SK-N-SH (cell line): Measurements from ENCODE around the gene CBX3. TPM values are rescaled to one million over a fixed set of nuclear protein-coding genes. Genes with fewer than 3 reads are reported as not detected.

Experiments
- CTCF ChIA-PET: fragments of 300-600, 350-600 bp; formaldehyde crosslinking; extraction: SDS; loops from one replicate; lab custom pipeline; 2021; lab: Yijun Ruan, JAX
- POLR2A ChIA-PET: fragments of 350-600 bp; sonication (Branson Sonifier 250); formaldehyde crosslinking; extraction: SDS; loops from one replicate; lab custom pipeline; 2020; ENCODE audit warnings: antibody characterized with exemption, inconsistent platforms; lab: Yijun Ruan, JAX
- DNase-seq: peaks from one replicate; pipeline ENCODE4 v3.0.0; 2012
- H2AFZ ChIP-seq: fragments of 200-600 bp; sonication (generic); 2 replicates; pipeline ENCODE4 v1.8.1; 2016; ENCODE audit warnings: antibody characterized with exemption, mild to moderate bottlenecking, low read depth
- H3F3A ChIP-seq: fragments of 200-600 bp; sonication (generic); replicated peaks from 2 replicates; pipeline ENCODE3; 2016; ENCODE audit warnings: antibody characterized with exemption, mild to moderate bottlenecking; ENCODE audit not compliant: insufficient read depth
- H3K27ac ChIP-seq, 2 experiments: fragments of 200-500 bp in 1 of 2; fragments of 200-600 bp in 1 of 2; sonication (Bioruptor generic) in 1 of 2; sonication (generic), shearing (Covaris generic) in 1 of 2; 2 replicates each; pipeline versions ENCODE4 v1.5.1 to v1.6.1; 2014 to 2016; ENCODE audit warnings: low read depth in 2 of 2, inconsistent platforms in 1 of 2, low read length in 1 of 2, mild to moderate bottlenecking in 1 of 2, mixed read lengths in 1 of 2
- H3K27me3 ChIP-seq: fragments of 200-600 bp; sonication (generic), shearing (Covaris generic); 2 replicates; pipeline ENCODE4 v1.6.1; 2016; ENCODE audit warnings: mixed run types; ENCODE audit not compliant: insufficient read depth
- H3K36me3 ChIP-seq, 2 experiments: fragments of 200-500 bp in 1 of 2; fragments of 200-600 bp in 1 of 2; sonication (Bioruptor generic) in 1 of 2; sonication (generic) in 1 of 2; replicated peaks in 1 of 2; 2 replicates each; pipeline versions ENCODE3 to v1.5.1; 2014 to 2016; ENCODE audit warnings: low read length in 1 of 2, mild to moderate bottlenecking in 1 of 2; ENCODE audit not compliant: insufficient read depth in 2 of 2, control insufficient read depth in 1 of 2
- H3K4me1 ChIP-seq, 2 experiments: fragments of 200-500 bp in 1 of 2; fragments of 200-600 bp in 1 of 2; sonication (Bioruptor generic) in 1 of 2; sonication (generic), shearing (Covaris generic) in 1 of 2; 2 replicates each; pipeline versions ENCODE4 v1.5.1 to v1.6.1; 2014 to 2016; ENCODE audit warnings: low read depth in 1 of 2, low read length in 1 of 2, mixed run types in 1 of 2; ENCODE audit not compliant: insufficient read depth in 2 of 2, control insufficient read depth in 1 of 2
- H3K4me2 ChIP-seq: fragments of 200-600 bp; sonication (generic), shearing (Covaris generic); 2 replicates; pipeline ENCODE4 v1.6.1; 2017; ENCODE audit warnings: mixed run types
- H3K4me3 ChIP-seq, 2 experiments: fragments of 200-500 bp in 1 of 2; fragments of 200-600 bp in 1 of 2; sonication (Bioruptor generic) in 1 of 2; sonication (generic), shearing (Covaris generic) in 1 of 2; 2 replicates each; pipeline versions ENCODE4 v1.5.1 to v1.8.1; 2014 to 2016; ENCODE audit warnings: low read depth in 2 of 2, inconsistent platforms in 1 of 2, low read length in 1 of 2, mild to moderate bottlenecking in 1 of 2, mixed read lengths in 1 of 2, moderate library complexity in 1 of 2
- H3K79me2 ChIP-seq: fragments of 200-600 bp; sonication (generic); 2 replicates; pipeline ENCODE4 v1.8.1; 2017; ENCODE audit warnings: mild to moderate bottlenecking; ENCODE audit not compliant: insufficient read depth
- H3K9ac ChIP-seq: fragments of 200-600 bp; sonication (generic); 2 replicates; pipeline ENCODE4 v1.6.1; 2017; ENCODE audit warnings: mixed run types
- H3K9me2 ChIP-seq: fragments of 200-600 bp; sonication (generic); 2 replicates; pipeline ENCODE4 v1.6.1; 2017; ENCODE audit warnings: mixed run types
- H3K9me3 ChIP-seq: fragments of 200-600 bp; sonication (generic); 2 replicates; pipeline ENCODE4 v1.6.1; 2017; ENCODE audit warnings: mixed run types, mild to moderate bottlenecking, moderate library complexity
- H4K20me1 ChIP-seq: fragments of 200-600 bp; sonication (generic); 2 replicates; pipeline ENCODE4 v1.6.1; 2017; ENCODE audit warnings: mild to moderate bottlenecking, mixed run types; ENCODE audit not compliant: insufficient read depth
- CHD2 ChIP-seq: fragments of 150-350 bp; IDR thresholded peaks from 2 replicates; pipeline ENCODE4 v1.6.1; 2018; ENCODE audit warnings: low read length; ENCODE audit not compliant: partially characterized antibody
- ELF1 ChIP-seq: IDR thresholded peaks from 2 replicates; pipeline ENCODE4 v1.4.0; 2012
- EP300 ChIP-seq, 2 experiments: IDR thresholded peaks; 2 replicates each; pipeline versions ENCODE4 v1.4.0 to v1.6.1; 2012; ENCODE audit warnings: borderline replicate concordance in 1 of 2, low read depth in 1 of 2, low read length in 1 of 2
- FOXM1 ChIP-seq: IDR thresholded peaks from 2 replicates; pipeline ENCODE4 v1.4.0; 2012; ENCODE audit warnings: low read depth, mild to moderate bottlenecking
- GABPA ChIP-seq: IDR thresholded peaks from 2 replicates; pipeline ENCODE4 v1.4.0; 2012; ENCODE audit warnings: low read depth, mild to moderate bottlenecking
- GATA2 ChIP-seq: sonication (generic); formaldehyde crosslinking; IDR thresholded peaks from 2 replicates; pipeline ENCODE4 v1.5.0; 2020; ENCODE audit warnings: mild to moderate bottlenecking, missing genetic modification reagents
- MAX ChIP-seq: IDR thresholded peaks from 2 replicates; pipeline ENCODE4 v1.4.0; 2012; ENCODE audit warnings: low read depth
- NRF1 ChIP-seq: IDR thresholded peaks from 2 replicates; pipeline ENCODE4 v1.6.1; 2012; ENCODE audit warnings: low read depth, mild to moderate bottlenecking, low read length
- SIN3A ChIP-seq: IDR thresholded peaks from 2 replicates; pipeline ENCODE4 v1.6.1; 2012; ENCODE audit warnings: low read depth, mild to moderate bottlenecking, low read length, moderate library complexity, borderline replicate concordance
- TAF1 ChIP-seq: IDR thresholded peaks from 2 replicates; pipeline ENCODE4 v1.6.1; 2012; ENCODE audit warnings: low read depth, mild to moderate bottlenecking, low read length, moderate library complexity, borderline replicate concordance
- ZBTB33 ChIP-seq: IDR thresholded peaks from 2 replicates; pipeline ENCODE4 v1.4.0; 2012; ENCODE audit warnings: low read depth, borderline replicate concordance
- WGBS: methylation state at CpG from one replicate; pipeline ENCODE4 v1.1.6; 2017; ENCODE audit warnings: low lambda C conversion rate; 5-methylcytosine and 5-hydroxymethylcytosine counted together
- polyA plus RNA-seq, 3 experiments: library from polyadenylated mRNA; depleted of rRNA; stranded (reverse); fragments of >200 nt; gene quantifications; 2 replicates each; pipeline ENCODE4 v1.2.3, GENCODE V29; 2012
- TF ChIP-seq, protein P1 (sequence below): fragments of 150-350 bp; IDR thresholded peaks from 2 replicates; pipeline ENCODE4 v1.6.1; 2017; ENCODE audit warnings: antibody characterized with exemption, low read length, low read depth, borderline replicate concordance
- TF ChIP-seq, protein P2 (sequence below): IDR thresholded peaks from 2 replicates; pipeline ENCODE4 v1.4.0; 2012; ENCODE audit warnings: low read depth, borderline replicate concordance

CBX3 gene
- polyA plus RNA-seq, 1 of the 3 experiments (the other 2 are of a cell fraction) = 97.0 TPM

DNA sequence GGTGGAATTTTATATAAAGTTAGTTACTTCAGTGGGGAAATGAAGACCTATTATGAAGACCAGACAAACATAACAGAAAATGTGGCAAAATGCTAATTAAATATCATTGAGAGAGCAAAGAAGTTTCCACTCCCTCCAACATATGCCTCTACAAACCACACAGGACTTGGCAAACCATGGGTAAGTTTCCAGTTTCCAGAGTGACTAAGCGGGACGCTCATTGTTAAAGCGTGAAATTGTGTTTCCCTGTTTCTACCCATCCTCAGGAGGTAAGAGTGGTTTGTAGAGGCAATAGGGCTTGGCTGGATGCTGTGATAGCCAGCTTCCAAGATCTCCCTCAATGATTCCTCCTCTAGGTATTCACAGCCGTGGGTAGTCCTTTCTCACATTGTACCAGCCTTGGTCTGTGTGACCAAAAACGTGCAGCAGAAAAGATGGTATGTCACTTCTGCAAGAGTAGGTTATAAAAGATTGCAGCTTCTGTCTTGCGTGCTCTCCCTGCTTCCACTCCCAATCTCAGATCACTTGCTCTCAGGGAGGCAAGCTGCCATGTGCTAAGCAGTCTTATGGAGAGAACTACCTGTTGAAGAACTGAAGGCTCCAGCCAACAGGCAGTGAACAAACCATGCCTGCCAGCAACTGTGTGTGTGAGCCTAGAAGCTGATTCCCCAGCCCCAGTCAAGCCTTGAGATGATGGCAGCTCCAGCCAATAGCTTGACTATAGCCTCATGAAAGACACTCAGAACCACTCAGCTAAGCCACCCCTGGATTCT lies 35.7 kb downstream of the CBX3 start:
- Histone ChIP-seq H3K27me3 (0 out of 2 replicates have a peak, but pooled peaks cover 5% of the 10 kb centered on the region), H3K4me3 (no peak overlapping the region), H3K4me1 (no peaks in the 10 kb centered on the region), H3K36me3 (no peaks in the 10 kb centered on the region), H2AFZ (no peak overlapping the region), H4K20me1 (no peaks in the 10 kb centered on the region), H3F3A (no peaks in the 10 kb centered on the region), H3K27ac (no peak overlapping the region), H3K9me3 (no peaks in the 10 kb centered on the region), H3K79me2 (no peaks in the 10 kb centered on the region), H3K9ac (no peak overlapping the region), H3K9me2 (no peaks in the 10 kb centered on the region), H3K4me2 (no peak overlapping the region)
- 64% methylated on average over 6 of the region's 6 CpGs for WGBS
- CTCF ChIA-PET = interaction anchor here (0.6 to 1.4 kb wide), 2 partner anchors 128 to 977 kb away, joined by 3 to 4 read pairs; no protein-coding TSS in a partner anchor
- POLR2A ChIA-PET = no interaction called here
- TF ChIP-seq GATA2 (CRISPR knock-in tag) (no peak), MAX (no peak), ELF1 (no peak)
- TF ChIP-seq, all 33 proteins: peak for 0
- DNase-seq = no peak

- 45% methylated on average over 3 of the region's 3 CpGs for WGBS
- Histone ChIP-seq H3K4me2 (no peak overlapping the region), H3K79me2 (no peaks in the 10 kb centered on the region), H3K36me3 (no peaks in the 10 kb centered on the region), H3K27me3 (0 out of 2 replicates have a peak, but pooled peaks cover 5% of the 10 kb centered on the region), H3K27ac (no peak overlapping the region), H3F3A (no peaks in the 10 kb centered on the region), H4K20me1 (no peaks in the 10 kb centered on the region), H3K9ac (no peak overlapping the region), H3K4me3 (no peak overlapping the region), H3K4me1 (no peaks in the 10 kb centered on the region), H2AFZ (no peak overlapping the region), H3K9me3 (no peaks in the 10 kb centered on the region), H3K9me2 (no peaks in the 10 kb centered on the region)
- ChIA-PET CTCF (interaction anchor here (1.4 kb wide), 1 partner anchor 127 kb away, joined by 4 read pairs; no protein-coding TSS in a partner anchor), POLR2A (no interaction called here)
- TF ChIP-seq GATA2 (CRISPR knock-in tag) (no peak), MAX (no peak), ZBTB33 (no peak), TAF1 (no peak), GABPA (no peak), NRF1 (no peak), SIN3A (no peak), CHD2 (no peak), FOXM1 (no peak), EP300 (IDR thresholded peaks at IDR 0.05; ENCODE audit: borderline replicate concordance in 1 of 2, low read depth in 1 of 2, low read length in 1 of 2) (no peak)
- TF ChIP-seq, protein P1, sequence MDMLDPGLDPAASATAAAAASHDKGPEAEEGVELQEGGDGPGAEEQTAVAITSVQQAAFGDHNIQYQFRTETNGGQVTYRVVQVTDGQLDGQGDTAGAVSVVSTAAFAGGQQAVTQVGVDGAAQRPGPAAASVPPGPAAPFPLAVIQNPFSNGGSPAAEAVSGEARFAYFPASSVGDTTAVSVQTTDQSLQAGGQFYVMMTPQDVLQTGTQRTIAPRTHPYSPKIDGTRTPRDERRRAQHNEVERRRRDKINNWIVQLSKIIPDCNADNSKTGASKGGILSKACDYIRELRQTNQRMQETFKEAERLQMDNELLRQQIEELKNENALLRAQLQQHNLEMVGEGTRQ = no peak
- TF ChIP-seq, protein P2, sequence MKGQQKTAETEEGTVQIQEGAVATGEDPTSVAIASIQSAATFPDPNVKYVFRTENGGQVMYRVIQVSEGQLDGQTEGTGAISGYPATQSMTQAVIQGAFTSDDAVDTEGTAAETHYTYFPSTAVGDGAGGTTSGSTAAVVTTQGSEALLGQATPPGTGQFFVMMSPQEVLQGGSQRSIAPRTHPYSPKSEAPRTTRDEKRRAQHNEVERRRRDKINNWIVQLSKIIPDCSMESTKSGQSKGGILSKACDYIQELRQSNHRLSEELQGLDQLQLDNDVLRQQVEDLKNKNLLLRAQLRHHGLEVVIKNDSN = no peak
- DNase-seq = no peak
Measured at GRCh38 chr7:26238032-26238431, 36.5 kb downstream of the CBX3 start.
